ENCODE results near the gene SRGAP2C. TPM values are rescaled to one million over a fixed set of nuclear protein-coding genes. Genes with fewer than 3 reads are reported as not detected.
A peak's percentile ranks its signal among the peaks of the same experiment; 100 is the strongest.
"Not testable (repeated sequence)": the region's sequence is repeated elsewhere in the genome, so short reads cannot be mapped to it uniquely, and the experiment has no call there.

The SRGAP2C gene
- total RNA-seq, 1 donor from 2014 or later = 69.9 TPM

GRCh38 chr1:121262163-121262562 lies 77.4 kb downstream of the SRGAP2C start:
- intact Hi-C loops (cut with DNase I); DNase-seq (ENCODE audit: low spot score): not testable (repeated sequence)
- ATAC-seq = peak; percentile 84

- ATAC-seq = peak; percentile 55
- intact Hi-C loops (cut with DNase I); DNase-seq (ENCODE audit: low spot score): not testable (repeated sequence)
These were observed 79.0 kb downstream of the SRGAP2C start for GRCh38 chr1:121263789-121264244.

- ATAC-seq; DNase-seq (ENCODE audit: low spot score); intact Hi-C loops (cut with DNase I): not testable (repeated sequence)
These were observed 82.3 kb downstream of the SRGAP2C start for GRCh38 chr1:121267072-121267471.

- DNase-seq (ENCODE audit: low spot score); intact Hi-C loops (cut with DNase I): not testable (repeated sequence)
These were observed 84.5 kb downstream of the SRGAP2C start for GRCh38 chr1:121269309-121269708.

GRCh38 chr1:121269973-121270372 lies 85.2 kb downstream of the SRGAP2C start:
- intact Hi-C loops (cut with DNase I) = not testable (repeated sequence)
- peak; percentile 60 for ATAC-seq

More at GRCh38 chr1:121269309-121269708, 84.5 kb downstream of the SRGAP2C start:
- ATAC-seq = not testable (repeated sequence)

GRCh38 chr1:121271143-121271715 lies 86.5 kb downstream of the SRGAP2C start:
- DNase-seq (ENCODE audit: low spot score); intact Hi-C loops (cut with DNase I): not testable (repeated sequence)
- ATAC-seq = peak; percentile 81

More at GRCh38 chr1:121269973-121270372, 85.2 kb downstream of the SRGAP2C start:
- DNase-seq (ENCODE audit: low spot score) = not testable (repeated sequence)

- DNase-seq (ENCODE audit: low spot score); intact Hi-C loops (cut with DNase I); ATAC-seq: not testable (repeated sequence)
These were observed 90.7 kb downstream of the SRGAP2C start for GRCh38 chr1:121275435-121275834.

GRCh38 chr1:121278202-121278601 lies 93.4 kb downstream of the SRGAP2C start:
- intact Hi-C loops (cut with DNase I); DNase-seq (ENCODE audit: low spot score); ATAC-seq: not testable (repeated sequence)

GRCh38 chr1:121278777-121279547 lies 94.2 kb downstream of the SRGAP2C start:
- DNase-seq (ENCODE audit: low spot score); intact Hi-C loops (cut with DNase I); ATAC-seq: not testable (repeated sequence)

- DNase-seq (ENCODE audit: low spot score); ATAC-seq; intact Hi-C loops (cut with DNase I): not testable (repeated sequence)
These were observed 94.7 kb downstream of the SRGAP2C start for GRCh38 chr1:121279548-121279898.

GRCh38 chr1:121280699-121281317 lies 96.0 kb downstream of the SRGAP2C start:
- intact Hi-C loops (cut with DNase I); DNase-seq (ENCODE audit: low spot score): not testable (repeated sequence)
- ATAC-seq = peak; percentile 85

GRCh38 chr1:121281480-121281879 lies 96.7 kb downstream of the SRGAP2C start:
- DNase-seq (ENCODE audit: low spot score); intact Hi-C loops (cut with DNase I): not testable (repeated sequence)
- peak; percentile 26 for ATAC-seq

GRCh38 chr1:121283587-121284180 lies 98.9 kb downstream of the SRGAP2C start:
- DNase-seq (ENCODE audit: low spot score); intact Hi-C loops (cut with DNase I); ATAC-seq: not testable (repeated sequence)

- intact Hi-C loops (cut with DNase I); ATAC-seq; DNase-seq (ENCODE audit: low spot score): not testable (repeated sequence)
These were observed 107.8 kb downstream of the SRGAP2C start for GRCh38 chr1:121292590-121292989.

- peak; percentile 68 for ATAC-seq
- intact Hi-C loops (cut with DNase I) = not testable (repeated sequence)
These were observed 108.8 kb downstream of the SRGAP2C start for GRCh38 chr1:121293263-121294204.

GRCh38 chr1:121294205-121294570 lies 109.4 kb downstream of the SRGAP2C start:
- DNase-seq (ENCODE audit: low spot score); ATAC-seq; intact Hi-C loops (cut with DNase I): not testable (repeated sequence)

More at GRCh38 chr1:121293263-121294204, 108.8 kb downstream of the SRGAP2C start:
- not testable (repeated sequence) for DNase-seq (ENCODE audit: low spot score)

- not testable (repeated sequence) for ATAC-seq
These were observed 111.8 kb downstream of the SRGAP2C start for GRCh38 chr1:121296563-121296962.

GRCh38 chr1:121298529-121298928 lies 113.8 kb downstream of the SRGAP2C start:
- intact Hi-C loops (cut with DNase I); DNase-seq (ENCODE audit: low spot score): not testable (repeated sequence)
- peak; percentile 48 for ATAC-seq

More at GRCh38 chr1:121296563-121296962, 111.8 kb downstream of the SRGAP2C start:
- DNase-seq (ENCODE audit: low spot score); intact Hi-C loops (cut with DNase I): not testable (repeated sequence)
